MM.1S (cell line): ENCODE data around the gene RAX.

Experiments used
- DNase-seq: peaks from one replicate; pipeline ENCODE4 v3.0.0-alpha.2; 2015
- H2AFZ ChIP-seq: fragments of 300-600 bp; sonication (generic); 2 replicates; pipeline ENCODE4 v1.6.0; 2016; ENCODE audit warnings: antibody characterized with exemption, low read length
- H3F3A ChIP-seq: fragments of 300-600 bp; sonication (generic); 2 replicates; pipeline ENCODE4 v1.6.1; 2016; ENCODE audit warnings: mild to moderate bottlenecking, antibody characterized with exemption, low read length, moderate library complexity, mixed read lengths; ENCODE audit not compliant: insufficient read depth
- H3K27ac ChIP-seq: fragments of 300-600 bp; sonication (generic); 2 replicates; pipeline ENCODE4 v1.5.1; 2016; ENCODE audit warnings: mild to moderate bottlenecking, low read length
- H3K27me3 ChIP-seq: fragments of 300-600 bp; sonication (generic); replicated peaks from 2 replicates; pipeline ENCODE4 v1.6.0; 2016; ENCODE audit warnings: low read length; ENCODE audit not compliant: insufficient read depth
- H3K36me3 ChIP-seq: fragments of 300-600 bp; sonication (generic); replicated peaks from 2 replicates; pipeline ENCODE4 v1.6.1; 2016; ENCODE audit warnings: mild to moderate bottlenecking, low read length, mixed read lengths; ENCODE audit not compliant: insufficient read depth
- H3K4me1 ChIP-seq: fragments of 300-600 bp; sonication (generic); 2 replicates; pipeline ENCODE4 v1.6.1; 2016; ENCODE audit warnings: low read length, mixed read lengths
- H3K4me2 ChIP-seq: fragments of 300-600 bp; sonication (generic); 2 replicates; pipeline ENCODE4 v1.6.0; 2016; ENCODE audit warnings: low read depth, low read length
- H3K4me3 ChIP-seq: fragments of 300-600 bp; sonication (generic); 2 replicates; pipeline ENCODE4 v1.5.1; 2016; ENCODE audit warnings: low read length, mixed read lengths
- H3K79me2 ChIP-seq: fragments of 300-600 bp; sonication (generic); 2 replicates; pipeline ENCODE4 v1.6.1; 2016; ENCODE audit warnings: mixed run types, low read length, mixed read lengths
- H3K9ac ChIP-seq: fragments of 300-600 bp; sonication (generic); 2 replicates; pipeline ENCODE4 v1.6.1; 2016; ENCODE audit warnings: low read length, mixed read lengths
- H3K9me2 ChIP-seq: fragments of 300-600 bp; sonication (generic); replicated peaks from 2 replicates; pipeline ENCODE4 v1.6.1; 2016; ENCODE audit warnings: mild to moderate bottlenecking, low read length, mixed read lengths; ENCODE audit not compliant: insufficient read depth
- H3K9me3 ChIP-seq: fragments of 300-600 bp; sonication (generic); replicated peaks from 2 replicates; pipeline ENCODE4 v1.6.1; 2016; ENCODE audit warnings: mild to moderate bottlenecking, low read length, mixed read lengths; ENCODE audit not compliant: insufficient read depth
- H4K20me1 ChIP-seq: fragments of 300-600 bp; sonication (generic); 2 replicates; pipeline ENCODE4 v1.6.1; 2016; ENCODE audit warnings: mild to moderate bottlenecking, low read length, moderate library complexity, mixed read lengths; ENCODE audit not compliant: insufficient read depth
- CTCF ChIP-seq: fragments of 300-600 bp; sonication (generic); IDR thresholded peaks from 2 replicates; pipeline ENCODE4 v1.5.1; 2016; ENCODE audit warnings: antibody characterized with exemption, low read length, mixed read lengths
- EZH2 ChIP-seq: fragments of 300-600 bp; sonication (generic); optimal IDR thresholded peaks from 2 replicates; pipeline ENCODE3; 2017; ENCODE audit warnings: low read depth, mild to moderate bottlenecking, antibody characterized with exemption, low read length, mixed read lengths
- EZH2phosphoT487 ChIP-seq: fragments of 300-600 bp; sonication (generic); IDR thresholded peaks from 2 replicates; pipeline ENCODE4 v1.6.1; 2018; ENCODE audit warnings: antibody characterized with exemption, low read length

RAX gene

DNA sequence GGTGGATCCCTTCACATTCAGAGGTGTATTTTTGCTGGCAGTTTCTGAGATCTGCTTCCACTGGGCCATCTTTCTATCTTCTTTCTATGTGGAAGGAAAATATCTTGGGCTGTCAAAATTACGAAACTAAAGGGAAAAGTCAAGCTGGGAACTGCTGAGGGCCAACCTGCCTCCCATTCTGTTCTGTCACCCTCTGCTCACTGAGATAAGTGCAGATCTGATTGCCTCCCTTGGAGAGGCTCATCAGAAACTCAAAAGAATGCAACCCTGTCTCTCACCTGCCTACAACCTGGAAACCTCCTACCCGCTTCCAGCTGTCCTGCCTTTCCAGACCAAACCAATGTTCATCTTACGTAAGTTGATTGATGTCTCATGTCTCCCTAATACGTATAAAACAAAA is 26.5 kb downstream of the RAX start:
- DNase-seq: no peak
- H3K27me3 ChIP-seq: no peaks in the 10 kb centered on the region
- H3K4me1 ChIP-seq: no peaks in the 10 kb centered on the region
- H4K20me1 ChIP-seq: no peaks in the 10 kb centered on the region
- no peak overlapping the region for H3K4me2 ChIP-seq
- H3K9me3 ChIP-seq: no peaks in the 10 kb centered on the region
- no peaks in the 10 kb centered on the region for H3K36me3 ChIP-seq
- H3K9ac ChIP-seq: no peak overlapping the region
- H2AFZ ChIP-seq: no peak overlapping the region
- no peaks in the 10 kb centered on the region for H3F3A ChIP-seq
- H3K9me2 ChIP-seq: no peaks in the 10 kb centered on the region
- no peak for TF ChIP-seq CTCF
- no peak for TF ChIP-seq EZH2
- TF ChIP-seq EZH2phosphoT487: no peak
- H3K4me3 ChIP-seq: no peak overlapping the region
- H3K79me2 ChIP-seq: no peaks in the 10 kb centered on the region
- H3K27ac ChIP-seq: no peak overlapping the region

DNA sequence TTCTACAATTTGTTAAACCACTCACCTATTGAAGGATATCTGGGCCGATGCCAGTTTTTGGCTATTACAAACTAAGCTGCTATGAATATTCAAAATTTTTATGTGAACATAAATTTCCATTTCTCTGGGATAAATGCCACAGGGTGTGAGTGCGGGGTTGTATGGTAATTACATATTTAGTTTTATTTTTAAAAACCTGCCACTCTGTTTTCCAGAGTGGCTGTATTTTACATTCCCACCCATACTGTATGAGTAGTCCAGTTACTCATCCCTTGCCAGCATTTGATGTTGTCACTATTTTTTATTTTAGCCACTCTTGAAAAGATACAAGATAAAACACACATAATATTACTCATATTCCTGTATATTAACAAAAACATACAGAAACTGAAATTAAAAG is 30.3 kb downstream of the RAX start:
- no peaks in the 10 kb centered on the region for H4K20me1 ChIP-seq
- no peaks in the 10 kb centered on the region for H3K4me1 ChIP-seq
- H3K4me2 ChIP-seq: no peak overlapping the region
- no peak for TF ChIP-seq CTCF
- TF ChIP-seq EZH2: no peak
- no peak for TF ChIP-seq EZH2phosphoT487
- H3K27ac ChIP-seq: no peak overlapping the region
- no peaks in the 10 kb centered on the region for H3K9me3 ChIP-seq
- no peak for DNase-seq
- no peaks in the 10 kb centered on the region for H3K36me3 ChIP-seq
- H3K9ac ChIP-seq: no peak overlapping the region
- no peaks in the 10 kb centered on the region for H3K9me2 ChIP-seq
- H3F3A ChIP-seq: no peaks in the 10 kb centered on the region
- H3K79me2 ChIP-seq: no peaks in the 10 kb centered on the region
- H3K4me3 ChIP-seq: no peak overlapping the region
- H3K27me3 ChIP-seq: no peaks in the 10 kb centered on the region
- H2AFZ ChIP-seq: no peak overlapping the region

DNA sequence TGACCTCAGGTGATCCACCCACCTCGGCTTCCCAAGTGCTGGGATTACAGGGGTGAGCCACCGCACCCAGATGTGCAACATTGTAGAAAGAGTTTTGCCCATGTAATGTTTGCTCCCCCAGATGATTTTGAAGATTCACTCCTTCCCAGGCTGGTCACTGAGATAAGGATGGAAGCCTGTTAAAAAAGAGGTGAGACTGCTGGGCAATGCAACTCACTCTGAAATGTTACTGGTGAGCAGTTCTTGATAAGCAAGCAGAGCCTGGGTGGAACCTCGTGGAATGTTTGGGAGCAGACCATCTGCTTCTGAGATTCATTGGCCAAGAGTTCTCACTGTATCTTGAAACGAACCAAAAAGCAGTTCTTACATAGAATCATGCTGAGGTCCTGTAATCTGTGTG is 33.6 kb downstream of the RAX start:
- Histone ChIP-seq H3K4me3 (no peak overlapping the region), H3K9me3 (no peaks in the 10 kb centered on the region), H3K27ac (no peak overlapping the region), H3K79me2 (no peaks in the 10 kb centered on the region), H3K9me2 (no peaks in the 10 kb centered on the region), H3K4me1 (no peaks in the 10 kb centered on the region), H3F3A (no peaks in the 10 kb centered on the region), H3K27me3 (no peaks in the 10 kb centered on the region), H3K4me2 (no peak overlapping the region), H3K36me3 (no peaks in the 10 kb centered on the region), H3K9ac (no peak overlapping the region), H4K20me1 (no peaks in the 10 kb centered on the region), H2AFZ (no peak overlapping the region)
- no peak for TF ChIP-seq CTCF
- TF ChIP-seq EZH2: no peak
- TF ChIP-seq EZH2phosphoT487: no peak
- DNase-seq: no peak
